ENCODE results near the gene RAB3D. TPM values are rescaled to one million over a fixed set of nuclear protein-coding genes. Genes with fewer than 3 reads are reported as not detected.

The RAB3D gene
- total RNA-seq, 1 donor from 2014 or later: 6.2 TPM

- H3K9me3 Mint-ChIP-seq: no peaks in the 10 kb centered on the region
- intact Hi-C loops (cut with micrococcal nuclease): no loop called here
- H3K27ac Mint-ChIP-seq: no peak overlapping the region
- ChIA-PET CTCF (interaction anchor here (1.6 kb wide), 1 partner anchor 104 kb away, joined by 8 read pairs; no protein-coding TSS in a partner anchor), POLR2A (no interaction called here)
- peaks cover 8% of the 10 kb centered on the region for H3K36me3 Mint-ChIP-seq (ENCODE audit: low read depth)
- DNase-seq: no peak
- TF ChIP-seq CTCF (IDR thresholded peaks at IDR 0.05): no peak
- no peak overlapping the region for H3K4me3 Mint-ChIP-seq
- no peak for ATAC-seq (ENCODE audit: low read depth)
- H3K4me1 Mint-ChIP-seq: peaks cover 42% of the 10 kb centered on the region
- no peaks in the 10 kb centered on the region for H3K27me3 Mint-ChIP-seq
These were observed 39.1 kb upstream of the RAB3D start for GRCh38 chr19:11378319-11379189.

- no peak overlapping the region for H3K4me3 Mint-ChIP-seq
- no peak overlapping the region for H3K27ac Mint-ChIP-seq
- peaks cover 40% of the 10 kb centered on the region for H3K4me1 Mint-ChIP-seq
- H3K36me3 Mint-ChIP-seq (ENCODE audit: low read depth): peaks cover 8% of the 10 kb centered on the region
- DNase-seq (no peak), ATAC-seq (ENCODE audit: low read depth) (no peak)
- ChIA-PET POLR2A (interaction anchor here (1.2 kb wide), 1 partner anchor 105 kb away, joined by 3 read pairs; no protein-coding TSS in a partner anchor), CTCF (interaction anchor here (1.4 to 1.6 kb wide), 2 partner anchors 105 to 134 kb away, joined by 3 to 8 read pairs; no protein-coding TSS in a partner anchor)
- no peaks in the 10 kb centered on the region for H3K9me3 Mint-ChIP-seq
- H3K27me3 Mint-ChIP-seq: no peaks in the 10 kb centered on the region
- no peak for TF ChIP-seq CTCF (IDR thresholded peaks at IDR 0.05)
- intact Hi-C loops (cut with micrococcal nuclease): loop anchor here (1.0 kb wide), 1 partner anchor 22 kb away; the partner anchor contains the start of gene PLPPR2
These were observed 38.3 kb upstream of the RAB3D start for GRCh38 chr19:11377756-11378155.

GRCh38 chr19:11377237-11377636 is 37.8 kb upstream of the RAB3D start:
- Mint-ChIP-seq H3K36me3 (ENCODE audit: low read depth) (peaks cover 8% of the 10 kb centered on the region), H3K27ac (peak overlapping the region; percentile 72), H3K4me3 (peak overlapping the region; percentile 54), H3K9me3 (no peaks in the 10 kb centered on the region), H3K4me1 (peaks cover 37% of the 10 kb centered on the region), H3K27me3 (no peaks in the 10 kb centered on the region)
- intact Hi-C loops (cut with micrococcal nuclease): loop anchor here (1.0 kb wide), 1 partner anchor 22 kb away; the partner anchor contains the start of gene PLPPR2
- no peak for DNase-seq
- ChIA-PET POLR2A (interaction anchor here (0.7 to 3.5 kb wide), 5 partner anchors 31 to 1390 kb away, joined by 3 to 35 read pairs (median 3); partner anchors contain the start of genes CCDC159, ODAD3, PRKCSH and TMEM205), CTCF (interaction anchor here (0.6 to 1.6 kb wide), 4 partner anchors 106 to 812 kb away, joined by 3 to 8 read pairs (median 3); no protein-coding TSS in a partner anchor)
- no peak for TF ChIP-seq CTCF (IDR thresholded peaks at IDR 0.05)
- no peak for ATAC-seq (ENCODE audit: low read depth)

DNA sequence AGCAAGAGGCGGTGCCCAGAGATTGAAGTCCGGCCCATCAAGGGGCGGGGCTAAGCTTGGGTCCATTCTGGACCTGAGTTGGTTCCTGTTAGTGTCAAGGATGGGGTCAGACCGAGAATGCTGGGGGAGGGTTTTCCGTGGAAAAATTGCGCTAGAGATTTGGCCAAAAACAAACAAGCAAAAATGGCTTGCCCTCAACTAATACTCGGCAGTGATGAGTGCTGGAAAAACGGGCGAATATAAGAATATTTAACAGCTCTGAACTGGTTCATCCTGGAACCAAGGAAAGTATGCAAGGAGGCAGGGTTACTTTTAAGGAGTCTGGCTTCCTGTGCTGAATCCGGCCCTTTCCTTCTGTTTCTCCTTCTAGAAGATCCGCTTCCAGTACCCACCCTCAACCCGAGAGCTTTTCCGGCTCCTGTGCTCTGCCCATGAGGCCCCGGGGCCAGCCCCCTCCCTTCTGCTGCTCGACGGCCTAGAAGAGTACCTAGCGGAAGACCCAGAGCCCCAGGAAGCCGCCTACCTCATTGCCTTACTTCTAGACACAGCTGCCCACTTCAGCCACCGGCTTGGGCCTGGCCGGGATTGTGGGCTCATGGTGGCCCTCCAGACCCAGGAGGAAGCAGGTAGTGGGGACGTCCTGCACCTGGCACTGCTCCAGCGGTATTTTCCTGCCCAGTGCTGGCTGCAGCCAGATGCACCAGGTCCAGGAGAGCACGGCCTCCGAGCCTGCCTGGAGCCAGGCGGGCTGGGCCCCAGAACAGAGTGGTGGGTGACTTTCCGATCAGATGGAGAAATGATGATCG is 35.9 kb upstream of the RAB3D start:
- Mint-ChIP-seq H3K27me3 (no peaks in the 10 kb centered on the region), H3K4me1 (peaks cover 22% of the 10 kb centered on the region), H3K4me3 (no peak overlapping the region), H3K36me3 (ENCODE audit: low read depth) (peaks cover 16% of the 10 kb centered on the region), H3K27ac (no peak overlapping the region), H3K9me3 (no peaks in the 10 kb centered on the region)
- POLR2A ChIA-PET: interaction anchor here (0.5 to 3.5 kb wide), 39 partner anchors 8 to 1582 kb away, joined by 3 to 65 read pairs (median 4); partner anchors contain the start of genes CCDC159, ECSIT, ELAVL3 and EPOR
- DNase-seq (peak; percentile 46), ATAC-seq (ENCODE audit: low read depth) (peak; percentile 23)
- intact Hi-C loops (cut with micrococcal nuclease): loop anchor here (1.0 kb wide), 3 partner anchors 8 to 60 kb away; partner anchors contain the start of genes ODAD3 and PRKCSH
- CTCF ChIA-PET: interaction anchor here (0.6 to 2.9 kb wide), 7 partner anchors 8 to 184 kb away, joined by 3 to 16 read pairs (median 4); partner anchors contain the start of genes CCDC159, ECSIT, ELOF1 and EPOR
- no peak for TF ChIP-seq CTCF (IDR thresholded peaks at IDR 0.05)
